Measurements from ENCODE around the gene TNS2.
A peak's percentile ranks its signal among the peaks of the same experiment; 100 is the strongest.
"Not testable (repeated sequence)": the region's sequence is repeated elsewhere in the genome, so short reads cannot be mapped to it uniquely, and the experiment has no call there.

The TNS2 gene

GRCh38 chr12:53049571-53050318 is at the start of gene TNS2:
TSS of gene TNS2 (plus strand) at chr12:53050065. CDS start at chr12:53050186, 121 bp downstream.
- DNase-seq = no peak

GRCh38 chr12:53004178-53004577 is 45.7 kb upstream of the TNS2 start:
- DNase-seq = no peak

GRCh38 chr12:53004582-53004981 is 45.3 kb upstream of the TNS2 start:
- no peak for DNase-seq

- DNase-seq = no peak
Measured at GRCh38 chr12:53005215-53005985, 44.5 kb upstream of the TNS2 start.

GRCh38 chr12:53005986-53006809 is 43.7 kb upstream of the TNS2 start, which contains the start of gene EIF4B:
TSS of gene EIF4B (plus strand) at chr12:53006456. CDS start at chr12:53006484, 28 bp downstream.
- DNase-seq = peak; percentile 98 to 99

GRCh38 chr12:53006810-53007309 is 43.0 kb upstream of the TNS2 start:
- DNase-seq = peak; percentile 74 to 75

- DNase-seq = no peak
Measured at GRCh38 chr12:53007343-53007742, 42.5 kb upstream of the TNS2 start.

GRCh38 chr12:53008760-53009159 is 41.1 kb upstream of the TNS2 start:
- DNase-seq = not testable (repeated sequence)

- no peak for DNase-seq
Measured at GRCh38 chr12:53010955-53011354, 38.9 kb upstream of the TNS2 start.

GRCh38 chr12:53011889-53012288 is 38.0 kb upstream of the TNS2 start:
- DNase-seq = no peak

GRCh38 chr12:53012928-53013327 is 36.9 kb upstream of the TNS2 start:
- no peak for DNase-seq

- DNase-seq = no peak
Measured at GRCh38 chr12:53014709-53015108, 35.2 kb upstream of the TNS2 start.

- DNase-seq = no peak
Measured at GRCh38 chr12:53025250-53025649, 24.6 kb upstream of the TNS2 start.

GRCh38 chr12:53027014-53027413 is 22.9 kb upstream of the TNS2 start:
- not testable (repeated sequence) for DNase-seq

- DNase-seq = no peak
Measured at GRCh38 chr12:53031616-53032015, 18.2 kb upstream of the TNS2 start.

- DNase-seq = not testable (repeated sequence)
Measured at GRCh38 chr12:53033832-53034231, 16.0 kb upstream of the TNS2 start.

- DNase-seq = no peak
Measured at GRCh38 chr12:53034459-53034858, 15.4 kb upstream of the TNS2 start.

GRCh38 chr12:53036802-53037201 is 13.1 kb upstream of the TNS2 start:
- DNase-seq = no peak

GRCh38 chr12:53039851-53040250 is 10.0 kb upstream of the TNS2 start:
- no peak for DNase-seq

GRCh38 chr12:53042607-53043454 is 7.0 kb upstream of the TNS2 start:
- no peak for DNase-seq

- no peak for DNase-seq
Measured at GRCh38 chr12:53044052-53044581, 5.7 kb upstream of the TNS2 start.
